GM19240 (cell line): ENCODE measurements around the gene MTA2.

Experiments
- DNase-seq: peaks from one replicate; pipeline ENCODE4 v3.0.0; 2011; ENCODE audit warnings: low spot score; ENCODE audit not compliant: insufficient read length

The MTA2 gene

GRCh38 chr11:62547691-62548281, 53.9 kb downstream of the MTA2 start:
- DNase-seq: no peak

DNA sequence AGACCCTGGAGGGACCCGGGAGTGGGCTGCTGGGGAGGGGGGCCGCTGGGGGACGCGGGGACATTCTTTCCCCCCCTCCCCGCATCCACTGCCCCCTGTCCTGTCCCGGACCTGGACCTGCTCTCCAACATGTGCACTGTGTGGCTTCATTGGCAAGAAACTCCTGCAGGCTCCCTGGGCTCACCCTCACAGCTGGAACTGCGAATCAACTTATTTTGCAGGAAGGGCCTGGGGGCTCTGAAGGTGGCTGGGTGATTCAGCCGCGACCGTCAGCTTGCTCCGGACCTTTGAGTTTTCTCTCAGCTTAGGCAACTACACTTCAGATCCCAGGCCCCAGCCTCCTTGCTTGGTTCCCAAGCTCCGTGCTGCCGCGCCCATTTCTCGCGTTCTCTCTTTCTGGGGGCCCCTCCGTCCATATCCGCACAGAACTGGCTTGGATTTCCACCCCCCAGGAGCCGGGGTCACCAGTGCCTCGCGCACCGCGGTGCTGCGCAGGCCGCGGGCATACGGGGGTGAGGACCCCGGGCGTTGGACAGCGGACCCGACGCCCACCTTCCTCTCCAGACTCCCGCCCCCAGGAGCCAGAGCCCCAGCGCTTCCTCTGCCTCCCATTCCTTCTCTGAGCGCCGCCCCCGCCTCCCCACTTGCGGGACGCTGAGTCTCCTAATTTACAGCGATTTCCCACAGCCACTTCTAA, 54.6 kb downstream of the MTA2 start:
- no peak for DNase-seq

DNA sequence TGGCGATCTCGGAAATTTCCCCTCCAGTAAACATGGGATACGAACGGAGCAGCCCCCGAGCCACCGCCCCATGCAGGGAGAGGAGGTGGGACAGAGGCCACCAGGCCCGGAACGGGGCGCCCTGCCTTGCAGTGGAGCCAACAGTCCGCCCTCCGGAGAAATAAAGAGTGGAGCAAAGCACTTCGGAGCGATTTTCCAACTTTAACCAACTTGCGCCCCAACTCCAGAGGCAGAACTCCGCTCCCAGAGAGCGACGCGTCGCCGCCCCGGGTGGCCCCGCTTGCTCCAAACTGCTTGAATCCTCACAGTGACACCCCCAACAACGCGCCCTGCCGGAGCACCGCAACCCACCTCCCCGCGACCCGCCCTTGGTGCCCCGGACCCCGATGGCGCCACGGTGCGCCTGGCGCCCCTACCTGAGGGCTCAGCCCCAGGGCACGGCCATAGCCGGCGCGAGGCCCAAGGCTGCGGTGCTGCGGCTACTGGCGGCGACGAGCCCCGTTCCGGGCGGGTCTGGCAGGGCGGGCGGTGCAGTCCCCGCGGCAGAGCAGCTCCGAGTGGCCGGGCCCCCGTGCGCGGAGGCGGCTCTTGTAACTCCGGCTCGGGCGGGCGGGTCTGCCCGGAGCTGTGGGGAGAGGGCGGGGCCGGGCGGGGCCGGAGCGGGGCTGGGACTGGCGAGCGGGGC, 55.3 kb downstream of the MTA2 start, which contains the start of gene AHNAK:
AHNAK (minus strand) TSS at position 563 of the 685 bp plus-strand sequence. CDS start 10,708 bp downstream, outside the sequence.
- DNase-seq: no peak

DNA sequence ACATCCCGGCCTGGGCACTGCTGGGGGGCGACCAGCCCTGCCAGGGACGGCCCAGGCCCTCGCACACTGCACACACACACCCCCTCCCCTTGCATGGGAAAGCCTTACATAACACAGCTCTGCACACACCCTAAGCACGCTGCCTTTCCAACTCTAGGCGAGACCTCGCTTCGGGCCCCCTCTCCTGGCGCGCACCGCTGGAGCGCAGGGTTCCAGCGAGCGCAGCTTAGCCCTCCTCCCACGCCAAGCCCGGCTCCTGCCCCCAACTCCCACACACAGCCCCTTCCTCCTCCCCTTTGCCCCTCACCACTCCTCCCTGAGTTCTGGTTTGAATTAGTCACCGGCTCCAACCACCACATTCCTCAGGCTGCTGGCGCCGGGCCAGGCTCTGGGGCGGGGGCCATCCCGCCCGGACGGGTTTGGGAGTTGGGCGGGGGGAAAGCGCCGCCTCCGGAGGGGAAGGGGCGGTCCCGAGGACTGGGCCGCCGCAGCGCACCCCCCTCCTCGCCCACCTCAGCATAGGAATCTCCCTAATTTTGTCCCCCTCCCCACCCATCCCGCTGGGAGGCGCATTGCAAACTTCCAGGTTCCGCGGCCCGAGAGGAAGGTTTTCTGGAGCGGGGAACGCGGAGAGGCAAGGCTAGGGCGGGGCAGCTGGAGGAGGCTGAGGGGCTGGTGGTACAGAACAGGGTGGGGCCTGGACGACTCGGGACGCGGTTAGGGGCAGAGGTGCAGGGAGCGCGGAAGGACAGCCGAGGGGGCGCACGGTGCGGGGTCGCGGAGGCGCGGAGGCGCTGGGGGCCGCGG, 56.0 kb downstream of the MTA2 start:
- DNase-seq: no peak

GRCh38 chr11:62544581-62545436, 56.9 kb downstream of the MTA2 start:
- DNase-seq: no peak

DNA sequence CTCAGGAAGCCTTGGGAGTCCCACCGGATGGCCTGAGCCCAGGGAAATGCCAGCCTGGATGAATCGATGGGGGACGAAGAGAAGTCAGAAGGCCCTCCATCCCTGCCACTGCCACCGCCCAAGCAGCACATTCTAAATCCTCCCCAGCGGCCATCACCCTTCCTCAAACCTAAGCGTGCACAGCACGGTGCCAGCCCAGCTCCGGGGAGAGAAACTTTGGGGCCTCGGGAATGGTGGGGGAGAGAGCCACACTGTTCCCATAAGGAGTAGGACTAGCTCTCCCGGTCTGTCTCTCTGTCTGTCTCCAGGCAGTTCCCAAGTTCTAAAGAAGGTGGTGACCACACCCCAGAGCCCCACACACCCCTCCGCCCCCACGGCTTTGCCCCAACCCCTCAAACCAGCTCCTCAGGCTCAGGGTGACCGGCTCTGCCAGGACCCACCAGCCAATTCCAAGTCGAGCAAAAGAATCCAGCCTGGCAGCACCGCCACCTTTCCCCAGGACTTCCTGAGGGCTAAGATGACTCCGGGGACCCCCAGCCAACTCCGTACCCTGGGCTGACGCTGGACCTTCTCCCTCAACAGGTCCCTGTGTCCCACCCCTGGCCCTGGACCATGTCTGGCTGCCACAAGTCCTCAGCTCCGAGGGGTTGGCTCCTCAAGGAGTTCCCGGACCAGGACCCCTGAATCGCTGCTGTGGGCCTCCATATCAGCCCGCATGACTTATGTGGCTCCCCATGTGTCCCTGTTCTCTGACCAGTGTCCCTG, 57.8 kb downstream of the MTA2 start:
- no peak for DNase-seq
